Neuronal stem cell (in vitro differentiated cells): ENCODE results near the gene HIPK1.

Experiments
- DNase-seq: peaks from one replicate; pipeline ENCODE4 v3.0.0-alpha.2; 2013; ENCODE audit warnings: low spot score
- H2AFZ ChIP-seq: one replicate; pipeline ENCODE4 v1.6.1; 2013; ENCODE audit warnings: mild to moderate bottlenecking, low read length, inconsistent platforms
- H2AK5ac ChIP-seq: 2 replicates; pipeline ENCODE4 v1.6.1; 2013; ENCODE audit warnings: low read depth, mild to moderate bottlenecking, inconsistent platforms, low read length, moderate library complexity, mixed read lengths
- H2BK120ac ChIP-seq: 2 replicates; pipeline ENCODE4 v1.6.1; 2013; ENCODE audit warnings: low read depth, mild to moderate bottlenecking, inconsistent platforms, low read length, moderate library complexity, mixed read lengths
- H2BK12ac ChIP-seq: one replicate; pipeline ENCODE4 v1.6.1; 2013; ENCODE audit warnings: low read length, inconsistent platforms
- H2BK15ac ChIP-seq: 2 replicates; pipeline ENCODE4 v1.6.1; 2013; ENCODE audit warnings: mild to moderate bottlenecking, low read length, inconsistent platforms, mixed read lengths
- H2BK5ac ChIP-seq: one replicate; pipeline ENCODE4 v1.6.1; 2013; ENCODE audit warnings: inconsistent platforms, mild to moderate bottlenecking, low read length, moderate library complexity
- H3K14ac ChIP-seq: one replicate; pipeline ENCODE4 v1.6.1; 2013; ENCODE audit warnings: low read length, inconsistent platforms
- H3K18ac ChIP-seq: 2 replicates; pipeline ENCODE4 v1.6.1; 2013; ENCODE audit warnings: low read length, inconsistent platforms
- H3K23ac ChIP-seq: 2 replicates; pipeline ENCODE4 v1.6.1; 2013; ENCODE audit warnings: low read depth, mild to moderate bottlenecking, mixed read lengths, low read length, inconsistent platforms; ENCODE audit not compliant: poor library complexity
- H3K27ac ChIP-seq: replicated peaks from 3 replicates; pipeline ENCODE4 v1.5.1; 2013; ENCODE audit warnings: low read length, inconsistent platforms
- H3K27me3 ChIP-seq, 3 experiments: 2 replicates each; pipeline ENCODE4 v1.6.1; 2013; ENCODE audit warnings: low read length in 3 of 3, mild to moderate bottlenecking in 2 of 3, inconsistent platforms in 1 of 3, low read depth in 1 of 3, mixed read lengths in 1 of 3, moderate library complexity in 1 of 3; ENCODE audit not compliant: control insufficient read depth in 3 of 3, insufficient read depth in 3 of 3
- H3K36me3 ChIP-seq, 2 donors: replicated peaks in 1 of 2; 2 replicates each; pipeline ENCODE4 v1.6.1; 2013; ENCODE audit warnings: low read length in 2 of 2; ENCODE audit not compliant: control insufficient read depth in 2 of 2, insufficient read depth in 2 of 2
- H3K4ac ChIP-seq: 2 replicates; pipeline ENCODE4 v1.6.1; 2013; ENCODE audit warnings: inconsistent platforms, mild to moderate bottlenecking, low read length, moderate library complexity
- H3K4me1 ChIP-seq, 2 donors: 1 replicate in 1 of 2; 2 replicates in 1 of 2; pipeline ENCODE4 v1.6.1; 2013; ENCODE audit warnings: low read length in 2 of 2, low read depth in 1 of 2; ENCODE audit not compliant: control insufficient read depth in 2 of 2, insufficient read depth in 1 of 2
- H3K4me2 ChIP-seq: one replicate; pipeline ENCODE4 v1.6.1; 2013; ENCODE audit warnings: mild to moderate bottlenecking, low read length, inconsistent platforms; ENCODE audit not compliant: insufficient read depth, poor library complexity, severe bottlenecking
- H3K4me3 ChIP-seq, 2 donors: 2 replicates each; pipeline ENCODE4 v1.5.1; 2013; ENCODE audit warnings: low read length in 2 of 2, mild to moderate bottlenecking in 2 of 2, inconsistent platforms in 1 of 2, moderate library complexity in 1 of 2
- H3K79me1 ChIP-seq: one replicate; pipeline ENCODE4 v1.6.1; 2013; ENCODE audit warnings: low read depth, mild to moderate bottlenecking, inconsistent platforms, low read length, moderate library complexity
- H3K9ac ChIP-seq: one replicate; pipeline ENCODE4 v1.6.1; 2013; ENCODE audit warnings: mild to moderate bottlenecking, low read depth, low read length, inconsistent platforms; ENCODE audit not compliant: poor library complexity
- H3K9me3 ChIP-seq, 2 donors: replicated peaks in 1 of 2; 2 replicates each; pipeline versions ENCODE3 to v1.6.1; 2013; ENCODE audit warnings: low read length in 2 of 2, mild to moderate bottlenecking in 2 of 2, inconsistent platforms in 1 of 2, low read depth in 1 of 2, mixed read lengths in 1 of 2, moderate library complexity in 1 of 2; ENCODE audit not compliant: control insufficient read depth in 2 of 2, insufficient read depth in 1 of 2
- H4K8ac ChIP-seq: one replicate; pipeline ENCODE4 v1.6.1; 2013; ENCODE audit warnings: low read depth, mild to moderate bottlenecking, inconsistent platforms, low read length, moderate library complexity
- H4K91ac ChIP-seq: one replicate; pipeline ENCODE4 v1.6.1; 2013; ENCODE audit warnings: low read length, low read depth, mild to moderate bottlenecking, inconsistent platforms; ENCODE audit not compliant: poor library complexity
- WGBS, 2 donors: extraction: QIAGEN DNeasy Blood & Tissue Kit; methylation state at CpG; one replicate each; pipeline ENCODE4 v1.1.7; 2013; ENCODE audit warnings: missing lambda C conversion rate in 2 of 2, mixed read lengths in 1 of 2; ENCODE audit not compliant: insufficient read length in 2 of 2, insufficient replicate concordance in 1 of 2; ENCODE audit errors: extremely low coverage in 2 of 2; 5-methylcytosine and 5-hydroxymethylcytosine counted together

HIPK1 gene

DNA sequence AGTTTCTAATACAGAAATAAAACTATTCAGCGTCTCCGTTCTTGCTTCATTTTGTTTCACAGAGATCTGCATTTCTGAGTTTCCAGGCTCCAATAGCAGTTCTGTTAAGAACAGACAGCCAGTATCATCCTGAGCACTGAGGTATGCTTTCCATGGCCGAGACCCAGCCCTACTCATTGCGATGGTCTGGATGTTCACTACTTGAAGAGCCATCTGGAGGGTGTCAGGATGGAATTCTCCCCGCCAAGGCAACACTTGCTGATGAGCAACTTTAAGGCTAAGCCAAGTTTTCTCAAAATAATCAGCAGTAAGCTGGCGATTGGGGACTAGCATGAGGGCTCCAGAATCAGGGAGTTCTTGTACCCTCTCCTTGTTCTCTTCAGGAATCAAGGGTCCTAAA, 34.0 kb upstream of the HIPK1 start:
- Histone ChIP-seq H3K4me1 (no peaks in the 10 kb centered on the region), H3K79me1 (no peaks in the 10 kb centered on the region), H3K27me3 (no peaks in the 10 kb centered on the region), H3K9me3 (no peaks in the 10 kb centered on the region), H2BK120ac (no peak overlapping the region), H4K8ac (no peak overlapping the region), H2AFZ (no peak overlapping the region), H3K23ac (no peak overlapping the region), H3K14ac (no peak overlapping the region), H3K4me2 (no peak overlapping the region), H3K27ac (no peak overlapping the region), H3K4me3 (no peak overlapping the region), H3K9ac (no peak overlapping the region), H2BK15ac (no peak overlapping the region), H2AK5ac (no peak overlapping the region), H3K4ac (no peak overlapping the region), H2BK12ac (no peak overlapping the region), H3K18ac (no peak overlapping the region), H3K36me3 (peaks cover 3 to 56% of the 10 kb centered on the region in 2 donors), H4K91ac (no peak overlapping the region), H2BK5ac (no peak overlapping the region)
- no peak for DNase-seq
- no CpG with 5 or more reads among the region's 6 CpGs for WGBS, 2 donors

DNA sequence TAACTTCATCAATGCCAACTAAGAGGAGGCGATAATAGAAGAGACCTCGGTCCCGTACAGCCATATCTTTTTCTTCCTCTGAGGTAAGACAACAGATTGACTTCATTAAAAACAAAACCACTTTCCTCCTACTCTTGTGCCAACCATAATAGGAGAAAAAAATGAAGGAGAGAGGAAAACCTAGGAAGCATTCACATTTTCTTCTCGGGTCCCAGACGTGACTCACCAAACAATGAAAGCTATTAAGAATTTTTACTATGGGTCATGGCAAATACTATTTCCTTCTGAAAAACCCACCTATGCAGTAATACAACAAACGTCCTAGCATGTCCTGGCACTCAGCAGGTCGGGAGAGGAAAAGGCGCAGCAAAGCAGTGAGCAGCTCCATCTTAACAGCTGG, 33.2 kb upstream of the HIPK1 start:
- no peak overlapping the region for H3K23ac ChIP-seq
- no peaks in the 10 kb centered on the region for H3K27me3 ChIP-seq
- no CpG with 5 or more reads among the region's 8 CpGs for WGBS, 2 donors
- H2BK5ac ChIP-seq = no peak overlapping the region
- DNase-seq = no peak
- no peaks in the 10 kb centered on the region for H3K4me1 ChIP-seq
- H2BK15ac ChIP-seq = no peak overlapping the region
- H2AK5ac ChIP-seq = no peak overlapping the region
- H2AFZ ChIP-seq = no peak overlapping the region
- no peak overlapping the region for H3K14ac ChIP-seq
- no peak overlapping the region for H3K4me2 ChIP-seq
- H3K4me3 ChIP-seq = no peak overlapping the region
- H3K27ac ChIP-seq = no peak overlapping the region
- H3K36me3 ChIP-seq = peaks cover 4 to 60% of the 10 kb centered on the region in 2 donors
- no peak overlapping the region for H3K9ac ChIP-seq
- H3K4ac ChIP-seq = no peak overlapping the region
- H2BK120ac ChIP-seq = no peak overlapping the region
- H3K9me3 ChIP-seq = no peaks in the 10 kb centered on the region
- H4K8ac ChIP-seq = no peak overlapping the region
- H4K91ac ChIP-seq = no peak overlapping the region
- no peaks in the 10 kb centered on the region for H3K79me1 ChIP-seq
- no peak overlapping the region for H3K18ac ChIP-seq
- no peak overlapping the region for H2BK12ac ChIP-seq

- H3K36me3 ChIP-seq = peaks cover 6 to 77% of the 10 kb centered on the region in 2 donors
- no peak overlapping the region for H3K18ac ChIP-seq
- no peak overlapping the region for H2BK120ac ChIP-seq
- H2BK15ac ChIP-seq = no peak overlapping the region
- no peak overlapping the region for H2AFZ ChIP-seq
- no peaks in the 10 kb centered on the region for H3K27me3 ChIP-seq
- no peak overlapping the region for H3K27ac ChIP-seq
- H2AK5ac ChIP-seq = no peak overlapping the region
- H3K9ac ChIP-seq = no peak overlapping the region
- H3K4ac ChIP-seq = no peak overlapping the region
- no peak overlapping the region for H4K8ac ChIP-seq
- H3K4me1 ChIP-seq = no peaks in the 10 kb centered on the region
- H3K23ac ChIP-seq = no peak overlapping the region
- no peak overlapping the region for H3K4me3 ChIP-seq
- no peak overlapping the region for H3K14ac ChIP-seq
- H4K91ac ChIP-seq = no peak overlapping the region
- H3K9me3 ChIP-seq = no peaks in the 10 kb centered on the region
- H3K4me2 ChIP-seq = no peak overlapping the region
- no CpG with 5 or more reads among the region's 1 CpG for WGBS, 2 donors
- no peak for DNase-seq
- no peak overlapping the region for H2BK12ac ChIP-seq
- peaks cover 1% of the 10 kb centered on the region for H3K79me1 ChIP-seq
- no peak overlapping the region for H2BK5ac ChIP-seq
Measured at GRCh38 chr1:113898241-113898814, 30.8 kb upstream of the HIPK1 start.

DNA sequence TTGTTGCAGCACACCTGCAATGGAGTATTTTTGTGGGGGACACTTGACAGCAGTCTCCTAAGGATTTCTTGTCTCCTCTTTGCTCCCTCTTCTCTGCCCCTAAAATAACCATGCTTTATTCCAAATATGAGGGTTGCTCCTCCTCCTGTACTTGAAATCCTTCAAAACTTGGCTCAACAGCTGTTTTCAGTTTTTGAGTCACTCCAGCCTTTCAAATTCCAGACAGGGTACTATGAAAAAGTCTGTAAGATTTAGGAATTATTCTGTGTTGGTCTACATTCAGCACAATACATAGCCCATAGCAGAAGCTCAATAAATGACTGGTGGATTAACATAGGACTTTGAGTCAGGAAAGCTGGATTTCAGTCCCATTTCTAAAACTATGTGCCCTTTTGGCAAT, 30.0 kb upstream of the HIPK1 start:
- no peak overlapping the region for H3K4me3 ChIP-seq
- no peak overlapping the region for H2AFZ ChIP-seq
- H3K4me2 ChIP-seq = no peak overlapping the region
- no peak overlapping the region for H3K14ac ChIP-seq
- H3K36me3 ChIP-seq = peaks cover 6 to 74% of the 10 kb centered on the region in 2 donors
- H2BK12ac ChIP-seq = no peak overlapping the region
- no peak overlapping the region for H2BK120ac ChIP-seq
- H4K91ac ChIP-seq = no peak overlapping the region
- no peaks in the 10 kb centered on the region for H3K27me3 ChIP-seq
- H3K9ac ChIP-seq = no peak overlapping the region
- H2AK5ac ChIP-seq = no peak overlapping the region
- H4K8ac ChIP-seq = no peak overlapping the region
- H2BK5ac ChIP-seq = no peak overlapping the region
- H3K18ac ChIP-seq = no peak overlapping the region
- H3K23ac ChIP-seq = no peak overlapping the region
- H3K4ac ChIP-seq = no peak overlapping the region
- H3K9me3 ChIP-seq = no peaks in the 10 kb centered on the region
- peaks cover 1% of the 10 kb centered on the region for H3K79me1 ChIP-seq
- H3K4me1 ChIP-seq = peaks cover 2 to 4% of the 10 kb centered on the region in 2 donors
- DNase-seq = no peak
- no peak overlapping the region for H2BK15ac ChIP-seq
- no peak overlapping the region for H3K27ac ChIP-seq
